ENCODE results near the gene ACACB.

The ACACB gene

GRCh38 chr12:109185441-109185840 lies 69.1 kb downstream of the ACACB start:
- DNase-seq (ENCODE audit: extremely low spot score) = no peak
- POLR2A ChIA-PET = no interaction called here
- TF ChIP-seq, protein P1, sequence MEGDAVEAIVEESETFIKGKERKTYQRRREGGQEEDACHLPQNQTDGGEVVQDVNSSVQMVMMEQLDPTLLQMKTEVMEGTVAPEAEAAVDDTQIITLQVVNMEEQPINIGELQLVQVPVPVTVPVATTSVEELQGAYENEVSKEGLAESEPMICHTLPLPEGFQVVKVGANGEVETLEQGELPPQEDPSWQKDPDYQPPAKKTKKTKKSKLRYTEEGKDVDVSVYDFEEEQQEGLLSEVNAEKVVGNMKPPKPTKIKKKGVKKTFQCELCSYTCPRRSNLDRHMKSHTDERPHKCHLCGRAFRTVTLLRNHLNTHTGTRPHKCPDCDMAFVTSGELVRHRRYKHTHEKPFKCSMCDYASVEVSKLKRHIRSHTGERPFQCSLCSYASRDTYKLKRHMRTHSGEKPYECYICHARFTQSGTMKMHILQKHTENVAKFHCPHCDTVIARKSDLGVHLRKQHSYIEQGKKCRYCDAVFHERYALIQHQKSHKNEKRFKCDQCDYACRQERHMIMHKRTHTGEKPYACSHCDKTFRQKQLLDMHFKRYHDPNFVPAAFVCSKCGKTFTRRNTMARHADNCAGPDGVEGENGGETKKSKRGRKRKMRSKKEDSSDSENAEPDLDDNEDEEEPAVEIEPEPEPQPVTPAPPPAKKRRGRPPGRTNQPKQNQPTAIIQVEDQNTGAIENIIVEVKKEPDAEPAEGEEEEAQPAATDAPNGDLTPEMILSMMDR (IDR thresholded peaks at IDR 0.05; ENCODE audit: control extremely low read depth, extremely low read depth, low read depth, missing control alignments) = no peak
- CTCF ChIA-PET = interaction anchor here (1.4 kb wide), 1 partner anchor 209 kb away, joined by 3 read pairs; no protein-coding TSS in a partner anchor

- CTCF ChIA-PET = interaction anchor here (0.7 kb wide), 1 partner anchor 11 kb away, joined by 5 read pairs; no protein-coding TSS in a partner anchor
- TF ChIP-seq, protein P1 (IDR thresholded peaks at IDR 0.05; ENCODE audit: control extremely low read depth, extremely low read depth, low read depth, missing control alignments) = no peak
- DNase-seq (ENCODE audit: extremely low spot score) = no peak
- POLR2A ChIA-PET = no interaction called here
Observed at GRCh38 chr12:109186993-109187653, 70.7 kb downstream of the ACACB start.

GRCh38 chr12:109188108-109188712 lies 71.8 kb downstream of the ACACB start:
- POLR2A ChIA-PET = no interaction called here
- no peak for DNase-seq (ENCODE audit: extremely low spot score)
- CTCF ChIA-PET = no interaction called here
- TF ChIP-seq, protein P1 (IDR thresholded peaks at IDR 0.05; ENCODE audit: control extremely low read depth, extremely low read depth, low read depth, missing control alignments) = no peak

DNA sequence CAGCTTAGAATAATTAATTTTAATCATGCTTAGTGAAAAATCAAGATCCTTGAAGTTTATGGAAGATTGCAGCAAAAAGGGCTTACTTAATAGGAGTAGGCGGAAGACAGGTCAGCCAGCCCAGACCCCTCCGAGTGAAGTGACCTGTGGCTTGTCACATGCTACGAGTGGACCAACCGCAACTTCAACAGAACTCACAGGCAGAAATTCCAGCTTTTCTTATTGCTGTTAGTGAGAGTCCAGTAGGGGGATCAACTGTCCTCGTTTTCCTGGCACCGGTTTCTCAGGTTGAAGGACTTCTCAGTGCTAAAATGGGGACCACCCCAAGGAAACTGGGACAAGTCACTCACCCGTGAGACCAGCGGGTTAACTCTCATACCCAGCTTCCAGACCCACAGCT lies 72.9 kb downstream of the ACACB start:
- TF ChIP-seq, protein P1 (IDR thresholded peaks at IDR 0.05; ENCODE audit: control extremely low read depth, extremely low read depth, low read depth, missing control alignments) = no peak
- CTCF ChIA-PET = no interaction called here
- POLR2A ChIA-PET = no interaction called here
- no peak for DNase-seq (ENCODE audit: extremely low spot score)

GRCh38 chr12:109191621-109192250 lies 75.3 kb downstream of the ACACB start:
- POLR2A ChIA-PET = no interaction called here
- CTCF ChIA-PET = no interaction called here
- TF ChIP-seq, protein P1 (IDR thresholded peaks at IDR 0.05; ENCODE audit: control extremely low read depth, extremely low read depth, low read depth, missing control alignments) = no peak
- no peak for DNase-seq (ENCODE audit: extremely low spot score)

- TF ChIP-seq, protein P1 (IDR thresholded peaks at IDR 0.05; ENCODE audit: control extremely low read depth, extremely low read depth, low read depth, missing control alignments) = no peak
- CTCF ChIA-PET = no interaction called here
- POLR2A ChIA-PET = no interaction called here
- no peak for DNase-seq (ENCODE audit: extremely low spot score)
Observed at GRCh38 chr12:109192358-109192757, 76.0 kb downstream of the ACACB start.
